IPS DF 6.9 (cell line): ENCODE measurements around the gene LPAR1.

Source experiments
- DNase-seq: peaks from one replicate; pipeline ENCODE4 v3.0.0-alpha.2; 2013; ENCODE audit warnings: low read depth, low spot score
- H3K27ac ChIP-seq: one replicate; pipeline ENCODE4 v1.5.1; 2013; ENCODE audit warnings: low read length, control low read depth
- H3K27me3 ChIP-seq: 2 replicates; pipeline ENCODE4 v1.6.1; 2013; ENCODE audit warnings: mild to moderate bottlenecking, low read length; ENCODE audit not compliant: control insufficient read depth, insufficient read depth
- H3K36me3 ChIP-seq: 2 replicates; pipeline ENCODE4 v1.6.1; 2013; ENCODE audit warnings: low read length; ENCODE audit not compliant: control insufficient read depth, insufficient read depth
- H3K4me1 ChIP-seq: 2 replicates; pipeline ENCODE4 v1.6.1; 2013; ENCODE audit warnings: low read length; ENCODE audit not compliant: control insufficient read depth, insufficient read depth
- H3K4me3 ChIP-seq: 2 replicates; pipeline ENCODE4 v1.5.1; 2013; ENCODE audit warnings: mild to moderate bottlenecking, low read length
- H3K9me3 ChIP-seq: 2 replicates; pipeline ENCODE4 v1.6.1; 2013; ENCODE audit warnings: low read length, inconsistent platforms; ENCODE audit not compliant: control insufficient read depth, insufficient read depth
- WGBS: extraction: QIAGEN DNeasy Blood & Tissue Kit; methylation state at CpG from one replicate; pipeline ENCODE4 v1.1.7; 2013; ENCODE audit warnings: mixed read lengths, missing lambda C conversion rate; ENCODE audit not compliant: insufficient read length, insufficient coverage; 5-methylcytosine and 5-hydroxymethylcytosine counted together

The LPAR1 gene

GRCh38 chr9:111038331-111039230 lies at the start of gene LPAR1:
Gene LPAR1, minus strand, starts transcription at chr9:111038470. Its CDS starts 66,353 bp downstream, at chr9:110972117.
- H3K4me3 ChIP-seq: peak within 1 kb of the TSS; percentile 95
- DNase-seq: no peak
- no peaks in the 10 kb centered on the region for H3K4me1 ChIP-seq
- H3K36me3 ChIP-seq: no peaks in the 10 kb centered on the region
- WGBS: no CpG with 5 or more reads among the region's 72 CpGs
- H3K27ac ChIP-seq: no peak within 1 kb of the TSS
- no peaks in the 10 kb centered on the region; the same call in 1 of the 2 replicates for H3K27me3 ChIP-seq
- H3K9me3 ChIP-seq: no peaks in the 10 kb centered on the region

GRCh38 chr9:111078391-111079038 lies 40.2 kb upstream of the LPAR1 start:
- H3K27ac ChIP-seq: no peak overlapping the region
- no peaks in the 10 kb centered on the region for H3K4me1 ChIP-seq
- no CpG with 5 or more reads among the region's 1 CpG for WGBS
- no peak overlapping the region for H3K4me3 ChIP-seq
- no peaks in the 10 kb centered on the region for H3K36me3 ChIP-seq
- no peaks in the 10 kb centered on the region for H3K27me3 ChIP-seq
- no peaks in the 10 kb centered on the region for H3K9me3 ChIP-seq
- no peak for DNase-seq

- Histone ChIP-seq H3K9me3 (no peaks in the 10 kb centered on the region), H3K36me3 (no peaks in the 10 kb centered on the region), H3K4me3 (no peak overlapping the region), H3K27ac (no peak overlapping the region), H3K4me1 (no peaks in the 10 kb centered on the region), H3K27me3 (no peaks in the 10 kb centered on the region)
- WGBS: no CpG with 5 or more reads among the region's 3 CpGs
- no peak for DNase-seq
These were observed 38.2 kb upstream of the LPAR1 start for GRCh38 chr9:111076519-111076918.

- DNase-seq: no peak
- no peaks in the 10 kb centered on the region for H3K27me3 ChIP-seq
- H3K36me3 ChIP-seq: no peaks in the 10 kb centered on the region
- no peak overlapping the region for H3K27ac ChIP-seq
- no peaks in the 10 kb centered on the region for H3K9me3 ChIP-seq
- H3K4me1 ChIP-seq: no peaks in the 10 kb centered on the region
- WGBS: no CpG with 5 or more reads among the region's 6 CpGs
- no peak overlapping the region for H3K4me3 ChIP-seq
These were observed 37.8 kb upstream of the LPAR1 start for GRCh38 chr9:111076042-111076441.

GRCh38 chr9:111074395-111074794 lies 36.1 kb upstream of the LPAR1 start:
- H3K27ac ChIP-seq: no peak overlapping the region
- H3K36me3 ChIP-seq: no peaks in the 10 kb centered on the region
- WGBS: no CpG with 5 or more reads among the region's 3 CpGs
- H3K4me3 ChIP-seq: no peak overlapping the region
- no peak for DNase-seq
- no peaks in the 10 kb centered on the region for H3K9me3 ChIP-seq
- no peaks in the 10 kb centered on the region for H3K27me3 ChIP-seq
- no peaks in the 10 kb centered on the region for H3K4me1 ChIP-seq

GRCh38 chr9:111069183-111069582 lies 30.9 kb upstream of the LPAR1 start:
- Histone ChIP-seq H3K4me3 (no peak overlapping the region), H3K36me3 (no peaks in the 10 kb centered on the region), H3K27ac (no peak overlapping the region), H3K4me1 (no peaks in the 10 kb centered on the region), H3K9me3 (no peaks in the 10 kb centered on the region), H3K27me3 (no peaks in the 10 kb centered on the region)
- no CpG with 5 or more reads among the region's 2 CpGs for WGBS
- DNase-seq: no peak

GRCh38 chr9:111068771-111069170 lies 30.5 kb upstream of the LPAR1 start:
- DNase-seq: no peak
- Histone ChIP-seq H3K27ac (no peak overlapping the region), H3K9me3 (no peaks in the 10 kb centered on the region), H3K4me3 (no peak overlapping the region), H3K36me3 (no peaks in the 10 kb centered on the region), H3K4me1 (no peaks in the 10 kb centered on the region), H3K27me3 (no peaks in the 10 kb centered on the region)
- no CpG with 5 or more reads among the region's 4 CpGs for WGBS

GRCh38 chr9:111068383-111068730 lies 30.1 kb upstream of the LPAR1 start:
- Histone ChIP-seq H3K4me1 (no peaks in the 10 kb centered on the region), H3K9me3 (no peaks in the 10 kb centered on the region), H3K27me3 (no peaks in the 10 kb centered on the region), H3K4me3 (no peak overlapping the region), H3K36me3 (no peaks in the 10 kb centered on the region), H3K27ac (no peak overlapping the region)
- no CpG with 5 or more reads among the region's 8 CpGs for WGBS
- DNase-seq: no peak

GRCh38 chr9:111066468-111066867 lies 28.2 kb upstream of the LPAR1 start:
- no peaks in the 10 kb centered on the region for H3K4me1 ChIP-seq

GRCh38 chr9:111065414-111065813 lies 27.1 kb upstream of the LPAR1 start:
- WGBS: no CpG with 5 or more reads among the region's 4 CpGs
- no peak for DNase-seq
- Histone ChIP-seq H3K27me3 (no peaks in the 10 kb centered on the region), H3K4me1 (no peaks in the 10 kb centered on the region), H3K4me3 (no peak overlapping the region), H3K27ac (no peak overlapping the region), H3K9me3 (no peaks in the 10 kb centered on the region), H3K36me3 (no peaks in the 10 kb centered on the region)

More at GRCh38 chr9:111066468-111066867, 28.2 kb upstream of the LPAR1 start:
- no CpG with 5 or more reads among the region's 2 CpGs for WGBS
- H3K27ac ChIP-seq: no peak overlapping the region
- H3K27me3 ChIP-seq: no peaks in the 10 kb centered on the region
- no peak for DNase-seq
- no peaks in the 10 kb centered on the region for H3K9me3 ChIP-seq
- H3K4me3 ChIP-seq: no peak overlapping the region
- H3K36me3 ChIP-seq: no peaks in the 10 kb centered on the region
